Measurements from ENCODE around the gene DDX1. TPM values are rescaled to one million over a fixed set of nuclear protein-coding genes. Genes with fewer than 3 reads are reported as not detected.

Gene DDX1
- total and polyA plus RNA-seq, 9 of the 15 experiments (the other 6 are each of a cell fraction or from before 2014, with no cell fraction given), result 116 to 277 (median 232) TPM

GRCh38 chr2:15547115-15547876 is 44.4 kb upstream of the DDX1 start (continued):
- TF ChIP-seq CCNT2 (IDR thresholded peaks at IDR 0.05; ENCODE audit: borderline replicate concordance, extremely low read depth, insufficient read length, low read depth, low read length) (no peak), ZNF584 (CRISPR knock-in tag; IDR thresholded peaks at IDR 0.05; ENCODE audit: low read depth) (no peak), GATAD2A (IDR thresholded peaks at IDR 0.05) (no peak), CEBPG (CRISPR knock-in tag; IDR thresholded peaks at IDR 0.05) (no peak), CEBPG (tag; conservative IDR thresholded peaks at IDR 0.05 in 1 of 2, IDR thresholded peaks at IDR 0.05 in 1 of 2) (no peak), ZHX1 (conservative IDR thresholded peaks at IDR 0.05; ENCODE audit: low read length) (no peak), LEF1 (IDR thresholded peaks at IDR 0.05) (no peak), HNRNPH1 (optimal IDR thresholded peaks at IDR 0.05; ENCODE audit: low read depth, low read length) (no peak), POLR2AphosphoS5 (IDR thresholded peaks at IDR 0.05; ENCODE audit: control insufficient read depth, insufficient read depth, low read depth, low read length) (no peak), MAZ (CRISPR knock-in tag; conservative IDR thresholded peaks at IDR 0.05 in 1 of 2, IDR thresholded peaks at IDR 0.05 in 1 of 2) (no peak)
- TF ChIP-seq, protein P1, sequence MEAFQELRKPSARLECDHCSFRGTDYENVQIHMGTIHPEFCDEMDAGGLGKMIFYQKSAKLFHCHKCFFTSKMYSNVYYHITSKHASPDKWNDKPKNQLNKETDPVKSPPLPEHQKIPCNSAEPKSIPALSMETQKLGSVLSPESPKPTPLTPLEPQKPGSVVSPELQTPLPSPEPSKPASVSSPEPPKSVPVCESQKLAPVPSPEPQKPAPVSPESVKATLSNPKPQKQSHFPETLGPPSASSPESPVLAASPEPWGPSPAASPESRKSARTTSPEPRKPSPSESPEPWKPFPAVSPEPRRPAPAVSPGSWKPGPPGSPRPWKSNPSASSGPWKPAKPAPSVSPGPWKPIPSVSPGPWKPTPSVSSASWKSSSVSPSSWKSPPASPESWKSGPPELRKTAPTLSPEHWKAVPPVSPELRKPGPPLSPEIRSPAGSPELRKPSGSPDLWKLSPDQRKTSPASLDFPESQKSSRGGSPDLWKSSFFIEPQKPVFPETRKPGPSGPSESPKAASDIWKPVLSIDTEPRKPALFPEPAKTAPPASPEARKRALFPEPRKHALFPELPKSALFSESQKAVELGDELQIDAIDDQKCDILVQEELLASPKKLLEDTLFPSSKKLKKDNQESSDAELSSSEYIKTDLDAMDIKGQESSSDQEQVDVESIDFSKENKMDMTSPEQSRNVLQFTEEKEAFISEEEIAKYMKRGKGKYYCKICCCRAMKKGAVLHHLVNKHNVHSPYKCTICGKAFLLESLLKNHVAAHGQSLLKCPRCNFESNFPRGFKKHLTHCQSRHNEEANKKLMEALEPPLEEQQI (IDR thresholded peaks at IDR 0.05), result no peak

All from K562 (cell line).